IMR-90 (cell line): Measurements from ENCODE around the gene ANO2. TPM values are rescaled to one million over a fixed set of nuclear protein-coding genes. Genes with fewer than 3 reads are reported as not detected.

Source experiments
- ATAC-seq: fragments of 200-7000 bp; cut with Tn5 transposase; 2 replicates; pipeline ENCODE4 v1.9.1; 2020; ENCODE audit warnings: low read depth, mild to moderate bottlenecking, moderate library complexity
- BruUV-seq: library from RNA; stranded (reverse); fragments of 400-500 nt; replicated peaks from 2 replicates; lab custom pipeline; 2021; lab: Mats Ljungman, UMichigan
- CTCF ChIA-PET: fragments of 300-600 bp; formaldehyde crosslinking; extraction: SDS; loops from one replicate; lab custom pipeline; 2021; ENCODE audit warnings: antibody characterized with exemption; lab: Yijun Ruan, JAX
- POLR2A ChIA-PET: fragments of 300-600 bp; sonication (Branson Sonifier 250); formaldehyde crosslinking; loops from one replicate; lab custom pipeline; 2022; ENCODE audit warnings: antibody characterized with exemption; ENCODE audit not compliant: unreplicated experiment; lab: Charles Lee
- DNase-seq: peaks from one replicate; pipeline ENCODE4 v3.0.0; 2013
- H2AFZ ChIP-seq: replicated peaks from 2 replicates; pipeline ENCODE3; 2013; ENCODE audit warnings: low read length, mild to moderate bottlenecking; ENCODE audit not compliant: poor library complexity
- H2AK5ac ChIP-seq: 2 replicates; pipeline ENCODE4 v1.6.1; 2013; ENCODE audit warnings: low read depth, low read length, inconsistent platforms
- H2AK9ac ChIP-seq: replicated peaks from 2 replicates; pipeline ENCODE3; 2013; ENCODE audit warnings: mild to moderate bottlenecking, low read depth, low read length, moderate library complexity; ENCODE audit not compliant: poor library complexity
- H2BK120ac ChIP-seq: 2 replicates; pipeline ENCODE4 v1.6.1; 2013; ENCODE audit warnings: low read depth, low read length, inconsistent platforms
- H2BK15ac ChIP-seq: 3 replicates; pipeline ENCODE4 v1.6.1; 2013; ENCODE audit warnings: low read depth, low read length, inconsistent platforms
- H2BK20ac ChIP-seq: 2 replicates; pipeline ENCODE4 v1.6.1; 2013; ENCODE audit warnings: low read depth, mild to moderate bottlenecking, inconsistent platforms, low read length, moderate library complexity
- H2BK5ac ChIP-seq: 2 replicates; pipeline ENCODE4 v1.6.1; 2013; ENCODE audit warnings: mild to moderate bottlenecking, low read depth, low read length, inconsistent platforms; ENCODE audit not compliant: poor library complexity, severe bottlenecking
- H3K14ac ChIP-seq: replicated peaks from 2 replicates; pipeline ENCODE4 v1.6.1; 2013; ENCODE audit warnings: low read depth, low read length, inconsistent platforms
- H3K18ac ChIP-seq: 2 replicates; pipeline ENCODE4 v1.6.1; 2013; ENCODE audit warnings: low read depth, low read length, control low read depth
- H3K23ac ChIP-seq: 2 replicates; pipeline ENCODE4 v1.6.1; 2013; ENCODE audit warnings: low read depth, low read length, inconsistent platforms
- H3K27ac ChIP-seq: 2 replicates; pipeline ENCODE4 v1.5.1; 2013; ENCODE audit warnings: mild to moderate bottlenecking, control low read depth, low read length; ENCODE audit not compliant: insufficient read depth
- H3K27me3 ChIP-seq: 2 replicates; pipeline ENCODE4 v1.6.1; 2013; ENCODE audit warnings: low read length; ENCODE audit not compliant: control insufficient read depth, insufficient read depth
- H3K36me3 ChIP-seq: 2 replicates; pipeline ENCODE4 v1.6.1; 2013; ENCODE audit warnings: low read length, mixed read lengths; ENCODE audit not compliant: control insufficient read depth, insufficient read depth
- H3K4ac ChIP-seq: 2 replicates; pipeline ENCODE4 v1.6.1; 2013; ENCODE audit warnings: low read depth, low read length, inconsistent platforms
- H3K4me1 ChIP-seq: 2 replicates; pipeline ENCODE4 v1.6.1; 2013; ENCODE audit warnings: low read length, mixed read lengths; ENCODE audit not compliant: control insufficient read depth, insufficient read depth
- H3K4me2 ChIP-seq: 2 replicates; pipeline ENCODE4 v1.6.1; 2013; ENCODE audit warnings: low read depth, mild to moderate bottlenecking, control low read depth, low read length, moderate library complexity
- H3K4me3 ChIP-seq: 2 replicates; pipeline ENCODE4 v1.5.1; 2013; ENCODE audit warnings: low read depth, mild to moderate bottlenecking, control low read depth, low read length, moderate library complexity; ENCODE audit not compliant: insufficient read depth
- H3K56ac ChIP-seq: 2 replicates; pipeline ENCODE4 v1.6.1; 2013; ENCODE audit warnings: low read length, inconsistent platforms; ENCODE audit not compliant: insufficient read depth; ENCODE audit errors: extremely low read depth
- H3K79me1 ChIP-seq, 2 experiments: 2 replicates each; pipeline ENCODE4 v1.6.1; 2013; ENCODE audit warnings: low read length in 2 of 2, inconsistent platforms in 1 of 2, low read depth in 1 of 2
- H3K9ac ChIP-seq: 2 replicates; pipeline ENCODE4 v1.6.1; 2013; ENCODE audit warnings: low read depth, low read length, control low read depth
- H3K9me1 ChIP-seq: 2 replicates; pipeline ENCODE4 v1.6.1; 2013; ENCODE audit warnings: low read length, inconsistent platforms; ENCODE audit not compliant: insufficient read depth
- H3K9me3 ChIP-seq: 2 replicates; pipeline ENCODE4 v1.6.1; 2013; ENCODE audit warnings: low read length; ENCODE audit not compliant: control insufficient read depth, insufficient read depth
- H4K20me1 ChIP-seq: 2 replicates; pipeline ENCODE4 v1.6.1; 2013; ENCODE audit warnings: low read length, inconsistent platforms; ENCODE audit not compliant: insufficient read depth
- H4K5ac ChIP-seq: 2 replicates; pipeline ENCODE4 v1.6.1; 2013; ENCODE audit warnings: mild to moderate bottlenecking, low read depth, low read length, control low read depth
- H4K8ac ChIP-seq, 2 experiments: 2 replicates each; pipeline ENCODE4 v1.6.1; 2013; ENCODE audit warnings: low read depth in 2 of 2, low read length in 2 of 2, control low read depth in 1 of 2, inconsistent platforms in 1 of 2
- H4K91ac ChIP-seq: 2 replicates; pipeline ENCODE4 v1.6.1; 2013; ENCODE audit warnings: low read depth, low read length, inconsistent platforms; ENCODE audit not compliant: insufficient read depth
- BHLHE40 ChIP-seq: fragments of 150-350 bp; IDR thresholded peaks from 2 replicates; pipeline ENCODE4 v1.6.1; 2016; ENCODE audit warnings: mild to moderate bottlenecking, low read depth, low read length
- CEBPB ChIP-seq: IDR thresholded peaks from 2 replicates; pipeline ENCODE4 v1.6.1; 2012; ENCODE audit warnings: low read depth, low read length, improper control_type of control experiment
- CHD1 ChIP-seq: IDR thresholded peaks from 2 replicates; pipeline ENCODE4 v1.6.1; 2012; ENCODE audit warnings: low read depth, low read length, improper control_type of control experiment
- FOS ChIP-seq: fragments of 150-350 bp; IDR thresholded peaks from 2 replicates; pipeline ENCODE4 v1.6.1; 2016; ENCODE audit warnings: low read depth, low read length
- MAFK ChIP-seq: IDR thresholded peaks from 2 replicates; pipeline ENCODE4 v1.6.1; 2012; ENCODE audit warnings: low read depth, low read length, improper control_type of control experiment
- MAZ ChIP-seq: IDR thresholded peaks from 2 replicates; pipeline ENCODE4 v1.6.1; 2012; ENCODE audit warnings: low read depth, mild to moderate bottlenecking, low read length, improper control_type of control experiment, moderate library complexity, borderline replicate concordance
- MXI1 ChIP-seq: IDR thresholded peaks from 2 replicates; pipeline ENCODE4 v1.6.1; 2012; ENCODE audit warnings: low read depth, mild to moderate bottlenecking, low read length, moderate library complexity, borderline replicate concordance
- NFE2L2 ChIP-seq: fragments of 150-350 bp; IDR thresholded peaks from 2 replicates; pipeline ENCODE4 v1.6.1; 2016; ENCODE audit warnings: low read depth, mild to moderate bottlenecking, low read length
- POLR2A ChIP-seq: IDR thresholded peaks from 2 replicates; pipeline ENCODE4 v1.6.1; 2012; ENCODE audit warnings: mild to moderate bottlenecking, low read depth, low read length
- RCOR1 ChIP-seq: IDR thresholded peaks from 2 replicates; pipeline ENCODE4 v1.6.1; 2012; ENCODE audit warnings: mild to moderate bottlenecking, low read length, improper control_type of control experiment; ENCODE audit not compliant: insufficient replicate concordance
- RFX5 ChIP-seq: IDR thresholded peaks from 2 replicates; pipeline ENCODE4 v1.8.0; 2012; ENCODE audit warnings: low read depth, mild to moderate bottlenecking, low read length, moderate library complexity
- SMC3 ChIP-seq: fragments of 150-350 bp; IDR thresholded peaks from 2 replicates; pipeline ENCODE4 v1.6.1; 2016; ENCODE audit warnings: low read depth, mild to moderate bottlenecking, antibody characterized with exemption, low read length, moderate library complexity
- WGBS, 2 experiments: methylation state at CpG; one replicate each; pipeline versions ENCODE4 v1.1.5 to v1.1.7; 2013; ENCODE audit warnings: missing lambda C conversion rate in 2 of 2; ENCODE audit not compliant: insufficient read length in 1 of 2; ENCODE audit errors: extremely low coverage in 2 of 2; 5-methylcytosine and 5-hydroxymethylcytosine counted together
- dilution Hi-C: fragments of 300-500 bp; cut with HindIII; formaldehyde crosslinking; loops from one replicate; pipeline ENCODE4 v1.14.3; 2018; ENCODE audit warnings: low sequenced_read_pairs; ENCODE audit not compliant: unreplicated experiment
- in situ Hi-C: fragments of 300-500 bp; cut with MboI; formaldehyde crosslinking; loops from 3 replicates; pipeline ENCODE4 v1.14.3; 2019; ENCODE audit warnings: low sequenced_read_pairs, inconsistent platforms, mixed read lengths
- intact Hi-C: fragments of 100-400 bp; cut with micrococcal nuclease; formaldehyde crosslinking; loops from 2 replicates; pipeline ENCODE4 v1.10.0; 2022
- polyA plus RNA-seq, 3 experiments: library from polyadenylated mRNA; depleted of rRNA; stranded (reverse); fragments of >200 nt; gene quantifications; 2 replicates each; pipeline ENCODE4 v1.2.3, GENCODE V29; 2012; ENCODE audit warnings: low replicate concordance in 1 of 3
- total RNA-seq: library from RNA; depleted of rRNA; stranded (reverse); fragments of >200 nt; gene quantifications from 2 replicates; pipeline ENCODE4 v1.2.3, GENCODE V29; 2012
- TF ChIP-seq, protein P1 (sequence below): fragments of 150-350 bp; IDR thresholded peaks from 2 replicates; pipeline ENCODE4 v1.6.1; 2016; ENCODE audit warnings: low read depth, mild to moderate bottlenecking, low read length, moderate library complexity, borderline replicate concordance
- TF ChIP-seq, protein P2 (sequence below): fragments of 150-350 bp; IDR thresholded peaks from 2 replicates; pipeline ENCODE4 v1.6.1; 2017; ENCODE audit warnings: mild to moderate bottlenecking, antibody characterized with exemption, low read length, low read depth
- TF ChIP-seq, protein P3 (sequence below): conservative IDR thresholded peaks from 2 replicates; pipeline ENCODE4 v1.5.1; 2012; ENCODE audit warnings: mild to moderate bottlenecking, low read depth, low read length, improper control_type of control experiment

The ANO2 gene
- total and polyA plus RNA-seq, 2 of the 4 experiments (the other 2 are of a cell fraction): 0.22 TPM; not detected in 1

DNA sequence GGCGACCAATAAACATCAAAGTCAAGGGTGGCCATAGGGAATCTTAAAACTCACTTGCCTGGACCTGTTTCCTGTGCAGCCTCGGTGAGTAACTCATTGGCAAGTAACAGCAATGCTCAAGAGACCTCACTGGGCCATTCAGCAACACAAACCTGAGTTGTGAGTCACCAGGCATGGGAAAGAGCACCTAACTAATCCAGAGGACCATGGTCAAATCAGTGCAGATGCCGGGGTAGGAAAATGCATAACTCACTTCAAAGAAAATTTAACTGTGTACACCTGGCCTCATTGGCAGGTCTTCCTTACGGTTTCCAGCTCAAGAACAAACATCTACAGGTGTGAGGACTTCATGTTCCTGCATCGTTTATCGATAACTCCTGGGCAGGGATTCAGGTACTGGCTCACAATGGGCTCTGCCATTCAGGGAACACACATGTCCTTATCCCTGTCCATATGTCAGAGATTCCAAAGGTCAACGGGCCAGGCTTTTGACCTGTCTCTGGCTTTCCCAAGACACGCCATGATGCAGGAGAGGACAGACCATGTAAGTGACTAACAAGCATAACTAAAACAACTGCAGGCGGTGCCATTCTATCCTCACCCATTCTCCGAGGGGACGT is 211.8 kb downstream of the ANO2 start:
- Histone ChIP-seq H2AK5ac (no peak overlapping the region), H2BK5ac (no peak overlapping the region), H2BK20ac (no peak overlapping the region), H4K8ac (no peak overlapping the region), H3K23ac (no peak overlapping the region), H2BK15ac (no peak overlapping the region), H3K36me3 (no peaks in the 10 kb centered on the region), H3K27ac (no peak overlapping the region), H3K9me3 (no peaks in the 10 kb centered on the region), H2AFZ (peak overlapping the region; percentile 17), H3K9me1 (no peaks in the 10 kb centered on the region), H3K4me1 (no peaks in the 10 kb centered on the region), H4K5ac (no peak overlapping the region), H3K79me1 (no peaks in the 10 kb centered on the region), H4K91ac (no peak overlapping the region), H3K4me2 (no peak overlapping the region), H3K27me3 (peaks cover 19% of the 10 kb centered on the region), H3K18ac (no peak overlapping the region), H3K4me3 (no peak overlapping the region), H2AK9ac (no peak overlapping the region), H3K56ac (no peak overlapping the region), H3K9ac (no peak overlapping the region), H2BK120ac (no peak overlapping the region), H3K4ac (no peak overlapping the region), H3K14ac (no peak overlapping the region), H4K20me1 (no peaks in the 10 kb centered on the region)
- CTCF ChIA-PET: interaction anchor here (0.6 to 3.4 kb wide), 2 partner anchors 12 to 498 kb away, joined by 3 to 14 read pairs; no protein-coding TSS in a partner anchor
- 67% methylated on average over 7 of the region's 11 CpGs; no CpG with 5 or more reads in 1 of the 2 experiments for WGBS, 2 experiments
- POLR2A ChIA-PET: no interaction called here
- TF ChIP-seq, protein P1, sequence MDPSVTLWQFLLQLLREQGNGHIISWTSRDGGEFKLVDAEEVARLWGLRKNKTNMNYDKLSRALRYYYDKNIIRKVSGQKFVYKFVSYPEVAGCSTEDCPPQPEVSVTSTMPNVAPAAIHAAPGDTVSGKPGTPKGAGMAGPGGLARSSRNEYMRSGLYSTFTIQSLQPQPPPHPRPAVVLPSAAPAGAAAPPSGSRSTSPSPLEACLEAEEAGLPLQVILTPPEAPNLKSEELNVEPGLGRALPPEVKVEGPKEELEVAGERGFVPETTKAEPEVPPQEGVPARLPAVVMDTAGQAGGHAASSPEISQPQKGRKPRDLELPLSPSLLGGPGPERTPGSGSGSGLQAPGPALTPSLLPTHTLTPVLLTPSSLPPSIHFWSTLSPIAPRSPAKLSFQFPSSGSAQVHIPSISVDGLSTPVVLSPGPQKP: no peak
- TF ChIP-seq FOS (no peak), RCOR1 (no peak), POLR2A (no peak), MAZ (no peak), CHD1 (no peak), NFE2L2 (no peak), BHLHE40 (no peak), MAFK (no peak), CEBPB (no peak), RFX5 (no peak), SMC3 (no peak), MXI1 (no peak)
- TF ChIP-seq, protein P2, sequence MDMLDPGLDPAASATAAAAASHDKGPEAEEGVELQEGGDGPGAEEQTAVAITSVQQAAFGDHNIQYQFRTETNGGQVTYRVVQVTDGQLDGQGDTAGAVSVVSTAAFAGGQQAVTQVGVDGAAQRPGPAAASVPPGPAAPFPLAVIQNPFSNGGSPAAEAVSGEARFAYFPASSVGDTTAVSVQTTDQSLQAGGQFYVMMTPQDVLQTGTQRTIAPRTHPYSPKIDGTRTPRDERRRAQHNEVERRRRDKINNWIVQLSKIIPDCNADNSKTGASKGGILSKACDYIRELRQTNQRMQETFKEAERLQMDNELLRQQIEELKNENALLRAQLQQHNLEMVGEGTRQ: no peak
- TF ChIP-seq, protein P3, sequence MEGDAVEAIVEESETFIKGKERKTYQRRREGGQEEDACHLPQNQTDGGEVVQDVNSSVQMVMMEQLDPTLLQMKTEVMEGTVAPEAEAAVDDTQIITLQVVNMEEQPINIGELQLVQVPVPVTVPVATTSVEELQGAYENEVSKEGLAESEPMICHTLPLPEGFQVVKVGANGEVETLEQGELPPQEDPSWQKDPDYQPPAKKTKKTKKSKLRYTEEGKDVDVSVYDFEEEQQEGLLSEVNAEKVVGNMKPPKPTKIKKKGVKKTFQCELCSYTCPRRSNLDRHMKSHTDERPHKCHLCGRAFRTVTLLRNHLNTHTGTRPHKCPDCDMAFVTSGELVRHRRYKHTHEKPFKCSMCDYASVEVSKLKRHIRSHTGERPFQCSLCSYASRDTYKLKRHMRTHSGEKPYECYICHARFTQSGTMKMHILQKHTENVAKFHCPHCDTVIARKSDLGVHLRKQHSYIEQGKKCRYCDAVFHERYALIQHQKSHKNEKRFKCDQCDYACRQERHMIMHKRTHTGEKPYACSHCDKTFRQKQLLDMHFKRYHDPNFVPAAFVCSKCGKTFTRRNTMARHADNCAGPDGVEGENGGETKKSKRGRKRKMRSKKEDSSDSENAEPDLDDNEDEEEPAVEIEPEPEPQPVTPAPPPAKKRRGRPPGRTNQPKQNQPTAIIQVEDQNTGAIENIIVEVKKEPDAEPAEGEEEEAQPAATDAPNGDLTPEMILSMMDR: no peak
- intact Hi-C loops: no loop called here
- no TSS peak for BruUV-seq
- DNase-seq: peak; percentile 24
- in situ Hi-C loops: no loop called here
- no peak for ATAC-seq
- dilution Hi-C loops: no loop called here
